ENCODE measurements around the gene MRPL22. TPM values are rescaled to one million over a fixed set of nuclear protein-coding genes. Genes with fewer than 3 reads are reported as not detected.
A peak's percentile ranks its signal among the peaks of the same experiment; 100 is the strongest.

Gene MRPL22
- total and polyA plus RNA-seq, 2 donors (not counting 3 experiments of a cell fraction or from before 2014, with no cell fraction given) = 66.9 to 112 TPM

- peaks cover 0 to 2% of the 10 kb centered on the region in 2 experiments for H3K27me3 ChIP-seq (ENCODE audit: control insufficient read depth in 2 of 2, insufficient read depth in 2 of 2, low read length in 2 of 2)
- dilution Hi-C loops (cut with MboI; ENCODE audit: extremely low pct_ligation_motif_present, low sequenced_read_pairs) = no loop called here
- no TSS peak for BruUV-seq (replicated peaks)
- intact Hi-C loops (cut with micrococcal nuclease) = no loop called here
- ChIA-PET POLR2A (no interaction called here), CTCF (interaction anchor here (1.1 to 1.6 kb wide), 3 partner anchors 11 to 139 kb away, joined by 3 to 7 read pairs (median 3); no protein-coding TSS in a partner anchor)
- no peaks in the 10 kb centered on the region for H3K9me1 ChIP-seq (replicated peaks; ENCODE audit: control insufficient read depth, extremely low read depth, insufficient read depth, low read length)
- no peak overlapping the region for H3K27ac ChIP-seq (ENCODE audit: insufficient read depth, low read depth, low read length)
- no peaks in the 10 kb centered on the region for H3K9me3 ChIP-seq (replicated peaks; ENCODE audit: control insufficient read depth, insufficient read depth, low read length)
- no peak overlapping the region for H2AFZ ChIP-seq (ENCODE audit: low read depth, low read length)
- H3K4me3 ChIP-seq (replicated peaks in 1 of 3; ENCODE audit: insufficient read depth in 1 of 3, low read depth in 1 of 3, low read length in 3 of 3) = no peak overlapping the region
- no peak for TF ChIP-seq JUN (IDR thresholded peaks at IDR 0.05; ENCODE audit: borderline replicate concordance, insufficient read depth, insufficient read length, low read depth)
- no peaks in the 10 kb centered on the region for H3K4me1 ChIP-seq (ENCODE audit: control insufficient read depth, extremely low read depth, insufficient read depth, low read length)
- no peaks in the 10 kb centered on the region for H4K20me1 ChIP-seq (replicated peaks; ENCODE audit: control insufficient read depth, extremely low read depth, insufficient read depth, low read length)
- no peak overlapping the region for H3K4me2 ChIP-seq (ENCODE audit: insufficient read depth, low read length)
- H3K9ac ChIP-seq (replicated peaks; ENCODE audit: extremely low read depth, insufficient read depth, low read length) = no peak overlapping the region
- H3K79me2 ChIP-seq (ENCODE audit: control insufficient read depth, insufficient read depth, low read length) = no peaks in the 10 kb centered on the region
- FAIRE-seq (no peak), DNase-seq (ENCODE audit: low read depth, low spot score) (no peak)
- H3K36me3 ChIP-seq (ENCODE audit: control insufficient read depth in 2 of 2, extremely low read depth in 1 of 2, insufficient read depth in 2 of 2, low read length in 2 of 2) = no peaks in the 10 kb centered on the region
Observed at GRCh38 chr5:155015239-155015638, 74.4 kb downstream of the MRPL22 start.

GRCh38 chr5:155017610-155018009, 76.7 kb downstream of the MRPL22 start:
- no peak overlapping the region for H3K4me3 ChIP-seq (replicated peaks in 1 of 3; ENCODE audit: insufficient read depth in 1 of 3, low read depth in 1 of 3, low read length in 3 of 3)
- POLR2A ChIA-PET = no interaction called here
- no peaks in the 10 kb centered on the region for H3K79me2 ChIP-seq (ENCODE audit: control insufficient read depth, insufficient read depth, low read length)
- dilution Hi-C loops (cut with MboI; ENCODE audit: extremely low pct_ligation_motif_present, low sequenced_read_pairs) = no loop called here
- TF ChIP-seq JUN (IDR thresholded peaks at IDR 0.05; ENCODE audit: borderline replicate concordance, insufficient read depth, insufficient read length, low read depth) (no peak), FOS (IDR thresholded peaks at IDR 0.05; ENCODE audit: borderline replicate concordance, insufficient read depth, low read length) (peak; percentile 26)
- DNase-seq (ENCODE audit: low read depth, low spot score) = no peak
- peaks cover 0 to 2% of the 10 kb centered on the region in 2 experiments for H3K27me3 ChIP-seq (ENCODE audit: control insufficient read depth in 2 of 2, insufficient read depth in 2 of 2, low read length in 2 of 2)
- no peaks in the 10 kb centered on the region for H3K36me3 ChIP-seq (ENCODE audit: control insufficient read depth in 2 of 2, extremely low read depth in 1 of 2, insufficient read depth in 2 of 2, low read length in 2 of 2)
- H3K4me1 ChIP-seq (ENCODE audit: control insufficient read depth, extremely low read depth, insufficient read depth, low read length) = no peaks in the 10 kb centered on the region
- H3K9ac ChIP-seq (replicated peaks; ENCODE audit: extremely low read depth, insufficient read depth, low read length) = no peak overlapping the region
- intact Hi-C loops (cut with micrococcal nuclease) = no loop called here
- CTCF ChIA-PET = interaction anchor here (1.2 kb wide), 1 partner anchor 45 kb away, joined by 4 read pairs; no protein-coding TSS in a partner anchor
- no peak for FAIRE-seq
- no peak overlapping the region for H2AFZ ChIP-seq (ENCODE audit: low read depth, low read length)
- no peaks in the 10 kb centered on the region for H3K9me1 ChIP-seq (replicated peaks; ENCODE audit: control insufficient read depth, extremely low read depth, insufficient read depth, low read length)
- no peak overlapping the region for H3K27ac ChIP-seq (ENCODE audit: insufficient read depth, low read depth, low read length)
- no peaks in the 10 kb centered on the region for H4K20me1 ChIP-seq (replicated peaks; ENCODE audit: control insufficient read depth, extremely low read depth, insufficient read depth, low read length)
- no peak overlapping the region for H3K4me2 ChIP-seq (ENCODE audit: insufficient read depth, low read length)
- BruUV-seq (replicated peaks) = no TSS peak
- no peaks in the 10 kb centered on the region for H3K9me3 ChIP-seq (replicated peaks; ENCODE audit: control insufficient read depth, insufficient read depth, low read length)

Other genes starting within 250 kb of the MRPL22 start
- 227 and 252 TPM in 2 replicates for gene LARP1, start 185.7 kb upstream of the MRPL22 start, total RNA-seq
- 57.1 and 70.4 TPM in 2 replicates for gene LARP1, start 185.7 kb upstream of the MRPL22 start, polyA plus RNA-seq
- 5.8 and 8.3 TPM in 2 replicates for gene FAXDC2, start 90.5 kb upstream of the MRPL22 start, total RNA-seq
- gene FAXDC2, start 90.5 kb upstream of the MRPL22 start, polyA plus RNA-seq = 12.0 and 13.4 TPM in 2 replicates
- 53.7 and 57.0 TPM in 2 replicates for gene CNOT8, start 82.4 kb upstream of the MRPL22 start, total RNA-seq
- 34.6 and 42.6 TPM in 2 replicates for gene CNOT8, start 82.4 kb upstream of the MRPL22 start, polyA plus RNA-seq
- gene GEMIN5, start 2.9 kb upstream of the MRPL22 start, total RNA-seq = 18.6 and 23.1 TPM in 2 replicates
- gene GEMIN5, start 2.9 kb upstream of the MRPL22 start, polyA plus RNA-seq = 6.1 and 7.2 TPM in 2 replicates
- gene KIF4B, start 72.7 kb downstream of the MRPL22 start, total RNA-seq = 0.14 and 0.44 TPM in 2 replicates
- 0.03 TPM in 1 of 2 replicates, not detected in the other for gene KIF4B, start 72.7 kb downstream of the MRPL22 start, polyA plus RNA-seq

All from endothelial cell of umbilical vein (primary cell).